Kidney (tissue), 14 donors: Measurements from ENCODE around the gene PHF21A. TPM values are rescaled to one million over a fixed set of nuclear protein-coding genes. Genes with fewer than 3 reads are reported as not detected.
A peak's percentile ranks its signal among the peaks of the same experiment; 100 is the strongest.

Experiments used
- DNase-seq, 5 donors: peaks; one replicate each; pipeline ENCODE4 v3.0.0-alpha.2; 2013 to 2020
- FAIRE-seq: peaks from 2 replicates; lab custom pipeline; 2012; peaks lifted over from hg19 to GRCh38; lab: Jason Lieb, UNC
- H3K27ac ChIP-seq, 2 donors: one replicate each; pipeline ENCODE4 v1.7.0; 2013; ENCODE audit warnings: low read depth in 2 of 2, low read length in 2 of 2, inconsistent platforms in 1 of 2
- H3K27me3 ChIP-seq: one replicate; pipeline ENCODE4 v1.7.1; 2013; ENCODE audit warnings: low read length, inconsistent platforms; ENCODE audit not compliant: control insufficient read depth, insufficient read depth
- H3K36me3 ChIP-seq, 3 donors: one replicate each; pipeline versions ENCODE4 v1.7.0 to v1.7.1; 2013; ENCODE audit warnings: low read length in 3 of 3, control low read depth in 1 of 3, inconsistent platforms in 1 of 3; ENCODE audit not compliant: insufficient read depth in 3 of 3, control insufficient read depth in 2 of 3
- H3K4me1 ChIP-seq, 3 donors: one replicate each; pipeline versions ENCODE4 v1.7.0 to v1.7.1; 2013; ENCODE audit warnings: low read length in 3 of 3, inconsistent platforms in 1 of 3, low read depth in 1 of 3; ENCODE audit not compliant: control insufficient read depth in 2 of 3, insufficient read depth in 2 of 3
- H3K4me3 ChIP-seq, 3 donors: one replicate each; pipeline versions ENCODE4 v1.7.0 to v1.8.1; 2013; ENCODE audit warnings: low read length in 3 of 3, control low read depth in 1 of 3, inconsistent platforms in 1 of 3
- H3K9ac ChIP-seq, 3 donors: one replicate each; pipeline versions ENCODE4 v1.7.0 to v1.7.1; 2013; ENCODE audit warnings: low read length in 3 of 3, control low read depth in 1 of 3, inconsistent platforms in 1 of 3
- H3K9me3 ChIP-seq, 3 donors: one replicate each; pipeline versions ENCODE4 v1.7.0 to v1.7.1; 2013; ENCODE audit warnings: low read length in 3 of 3, control low read depth in 1 of 3, inconsistent platforms in 1 of 3; ENCODE audit not compliant: control insufficient read depth in 2 of 3, insufficient read depth in 1 of 3
- intact Hi-C: fragments of 100-400 bp; cut with DNase I; formaldehyde crosslinking; loops from one replicate; pipeline ENCODE4 v1.11.1; 2022
- polyA plus RNA-seq: library from polyadenylated mRNA; stranded (reverse); fragments of 350-450 nt; fragmentation: Illumina TruSeq; extraction: RNeasy Lipid Tissue Mini Kit (QIAGEN cat#74804); gene quantifications from one replicate; pipeline ENCODE4 v1.2.3, GENCODE V29; 2014; ENCODE audit warnings: low read depth, low replicate concordance; ENCODE audit not compliant: insufficient read depth
- total RNA-seq: library from RNA; stranded (reverse); fragmentation: NEBNext Ultra II Directional; extraction: Animal tissue kit (Norgen Biotek cat#: 25700); gene quantifications from one replicate; pipeline ENCODE4 v1.2.1, GENCODE V29; 2021
- TF ChIP-seq, protein P1 (sequence below): IDR thresholded peaks from 3 replicates; pipeline ENCODE4 v1.5.1; 2012; ENCODE audit warnings: mild to moderate bottlenecking, moderate library complexity, borderline replicate concordance; ENCODE audit not compliant: insufficient read depth; ENCODE audit errors: extremely low read depth
- donor health status: control.
- donor health status: control.
- donor health status: control.
- donor health status: control.
- donor health status: control.
- donor health status: DM: yes; HTN: yes; CAD: no.
- donor health status: Normal renal cell carcinoma (clear cell type).

PHF21A gene
- total and polyA plus RNA-seq, 2 donors from 2014 or later, result 9.6 to 48.2 TPM

DNA sequence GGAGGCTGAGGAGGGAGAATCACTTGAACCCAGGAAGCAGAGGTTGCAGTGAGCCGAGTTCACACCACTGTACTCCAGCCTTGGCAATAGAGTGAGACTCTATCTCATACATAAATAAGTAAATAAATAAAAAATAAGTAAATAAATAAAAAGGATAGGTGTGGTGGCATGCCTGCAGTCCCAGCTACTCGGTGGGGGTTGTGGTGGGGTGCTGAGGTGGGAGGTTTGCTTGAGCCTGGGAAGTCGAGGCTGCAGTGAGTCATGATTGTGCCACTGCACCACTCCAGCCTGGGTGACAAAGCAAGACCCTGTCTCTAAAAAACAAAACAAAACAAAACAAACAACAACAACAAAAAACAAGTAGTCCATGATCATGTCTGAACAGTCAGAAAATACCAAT, 195.7 kb downstream of the PHF21A start:
- Histone ChIP-seq H3K36me3 (peaks cover 0 to 5% (median 0%) of the 10 kb centered on the region in 3 donors), H3K9ac (no peak overlapping the region), H3K27ac (no peak overlapping the region), H3K9me3 (no peaks in the 10 kb centered on the region), H3K27me3 (peaks cover 3% of the 10 kb centered on the region), H3K4me1 (peaks cover 0 to 22% (median 0%) of the 10 kb centered on the region in 3 donors), H3K4me3 (no peak overlapping the region)
- FAIRE-seq (no peak), DNase-seq (no peak)
- TF ChIP-seq, protein P1, sequence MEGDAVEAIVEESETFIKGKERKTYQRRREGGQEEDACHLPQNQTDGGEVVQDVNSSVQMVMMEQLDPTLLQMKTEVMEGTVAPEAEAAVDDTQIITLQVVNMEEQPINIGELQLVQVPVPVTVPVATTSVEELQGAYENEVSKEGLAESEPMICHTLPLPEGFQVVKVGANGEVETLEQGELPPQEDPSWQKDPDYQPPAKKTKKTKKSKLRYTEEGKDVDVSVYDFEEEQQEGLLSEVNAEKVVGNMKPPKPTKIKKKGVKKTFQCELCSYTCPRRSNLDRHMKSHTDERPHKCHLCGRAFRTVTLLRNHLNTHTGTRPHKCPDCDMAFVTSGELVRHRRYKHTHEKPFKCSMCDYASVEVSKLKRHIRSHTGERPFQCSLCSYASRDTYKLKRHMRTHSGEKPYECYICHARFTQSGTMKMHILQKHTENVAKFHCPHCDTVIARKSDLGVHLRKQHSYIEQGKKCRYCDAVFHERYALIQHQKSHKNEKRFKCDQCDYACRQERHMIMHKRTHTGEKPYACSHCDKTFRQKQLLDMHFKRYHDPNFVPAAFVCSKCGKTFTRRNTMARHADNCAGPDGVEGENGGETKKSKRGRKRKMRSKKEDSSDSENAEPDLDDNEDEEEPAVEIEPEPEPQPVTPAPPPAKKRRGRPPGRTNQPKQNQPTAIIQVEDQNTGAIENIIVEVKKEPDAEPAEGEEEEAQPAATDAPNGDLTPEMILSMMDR, result no peak
- intact Hi-C loops, result no loop called here

DNA sequence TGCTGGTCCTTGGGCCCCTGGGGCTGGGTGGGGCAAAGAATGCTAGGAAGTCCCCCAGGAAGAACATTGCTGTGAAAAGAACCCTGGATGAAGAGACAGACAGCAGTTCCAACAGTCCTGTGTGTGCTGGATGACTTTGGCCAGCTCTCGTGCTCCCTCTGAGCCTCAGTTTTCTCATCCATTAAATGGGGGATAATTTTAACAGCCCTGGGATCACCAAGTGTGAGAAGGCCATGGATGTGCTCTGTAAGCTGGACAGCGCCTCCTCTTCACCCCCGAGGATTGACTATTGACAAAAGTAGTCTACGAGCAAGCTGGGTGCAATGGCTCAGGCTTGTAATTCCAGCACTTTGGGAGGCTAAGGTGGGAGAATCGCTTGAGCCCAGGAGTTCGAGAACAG, 196.3 kb downstream of the PHF21A start:
- FAIRE-seq (no peak), DNase-seq (no peak)
- Histone ChIP-seq H3K4me1 (peaks cover 0 to 22% (median 0%) of the 10 kb centered on the region in 3 donors), H3K9me3 (no peaks in the 10 kb centered on the region), H3K9ac (no peak overlapping the region), H3K4me3 (no peak overlapping the region), H3K36me3 (peaks cover 0 to 5% (median 0%) of the 10 kb centered on the region in 3 donors), H3K27me3 (peaks cover 3% of the 10 kb centered on the region), H3K27ac (no peak overlapping the region)
- TF ChIP-seq, protein P1, result no peak
- intact Hi-C loops, result no loop called here

DNA sequence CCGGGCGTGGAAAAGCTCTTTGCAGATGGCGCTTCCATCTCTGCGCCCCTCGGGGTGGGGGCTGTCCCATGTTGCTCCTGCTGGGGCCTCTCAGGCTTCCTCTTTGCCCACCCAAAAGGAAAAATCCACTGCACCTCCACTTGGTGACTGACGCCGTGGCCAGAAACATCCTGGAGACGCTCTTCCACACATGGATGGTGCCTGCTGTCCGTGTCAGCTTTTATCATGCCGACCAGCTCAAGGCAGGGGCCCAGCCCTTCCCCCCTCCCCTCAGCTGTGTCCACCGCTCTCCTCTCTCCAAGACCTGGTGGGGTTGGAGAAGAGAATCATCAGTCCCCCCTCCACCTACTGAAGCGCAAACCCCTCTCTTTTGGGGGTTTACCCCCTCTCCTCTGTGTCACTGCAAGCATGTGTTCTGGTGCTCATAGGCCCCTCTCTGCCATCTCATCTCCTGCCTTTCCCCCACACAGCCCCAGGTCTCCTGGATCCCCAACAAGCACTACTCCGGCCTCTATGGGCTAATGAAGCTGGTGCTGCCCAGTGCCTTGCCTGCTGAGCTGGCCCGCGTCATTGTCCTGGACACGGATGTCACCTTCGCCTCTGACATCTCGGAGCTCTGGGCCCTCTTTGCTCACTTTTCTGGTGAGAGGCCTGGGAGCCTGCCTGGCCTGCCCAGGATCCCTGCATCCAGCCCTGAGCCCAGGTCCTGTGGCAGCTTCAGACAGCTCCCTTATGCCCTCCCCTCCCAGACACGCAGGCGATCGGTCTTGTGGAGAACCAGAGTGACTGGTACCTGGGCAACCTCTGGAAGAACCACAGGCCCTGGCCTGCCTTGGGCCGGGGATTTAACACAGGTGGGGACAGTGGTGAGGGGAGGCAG, 197.0 kb downstream of the PHF21A start:
- intact Hi-C loops, result no loop called here
- peaks cover 3% of the 10 kb centered on the region for H3K27me3 ChIP-seq
- H3K4me1 ChIP-seq, result peaks cover 0 to 21% (median 0%) of the 10 kb centered on the region in 3 donors
- no peak overlapping the region for H3K4me3 ChIP-seq
- H3K27ac ChIP-seq, result no peak overlapping the region
- peak; percentile 26 to 65 (median 50) for DNase-seq
- peaks cover 0 to 5% (median 0%) of the 10 kb centered on the region in 3 donors for H3K36me3 ChIP-seq
- TF ChIP-seq, protein P1, result no peak
- no peak for FAIRE-seq
- H3K9ac ChIP-seq, result no peak overlapping the region
- H3K9me3 ChIP-seq, result no peaks in the 10 kb centered on the region
